ENCODE data around the gene TNS1.

The TNS1 gene

GRCh38 chr2:218003981-218004419 is 1.2 kb upstream of the TNS1 start:
- H3K4me3 ChIP-seq (ENCODE audit: low read length) = no peak overlapping the region
- DNase-seq (ENCODE audit: low read depth) = peak; percentile 13
- TF ChIP-seq, protein P1, sequence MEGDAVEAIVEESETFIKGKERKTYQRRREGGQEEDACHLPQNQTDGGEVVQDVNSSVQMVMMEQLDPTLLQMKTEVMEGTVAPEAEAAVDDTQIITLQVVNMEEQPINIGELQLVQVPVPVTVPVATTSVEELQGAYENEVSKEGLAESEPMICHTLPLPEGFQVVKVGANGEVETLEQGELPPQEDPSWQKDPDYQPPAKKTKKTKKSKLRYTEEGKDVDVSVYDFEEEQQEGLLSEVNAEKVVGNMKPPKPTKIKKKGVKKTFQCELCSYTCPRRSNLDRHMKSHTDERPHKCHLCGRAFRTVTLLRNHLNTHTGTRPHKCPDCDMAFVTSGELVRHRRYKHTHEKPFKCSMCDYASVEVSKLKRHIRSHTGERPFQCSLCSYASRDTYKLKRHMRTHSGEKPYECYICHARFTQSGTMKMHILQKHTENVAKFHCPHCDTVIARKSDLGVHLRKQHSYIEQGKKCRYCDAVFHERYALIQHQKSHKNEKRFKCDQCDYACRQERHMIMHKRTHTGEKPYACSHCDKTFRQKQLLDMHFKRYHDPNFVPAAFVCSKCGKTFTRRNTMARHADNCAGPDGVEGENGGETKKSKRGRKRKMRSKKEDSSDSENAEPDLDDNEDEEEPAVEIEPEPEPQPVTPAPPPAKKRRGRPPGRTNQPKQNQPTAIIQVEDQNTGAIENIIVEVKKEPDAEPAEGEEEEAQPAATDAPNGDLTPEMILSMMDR (IDR thresholded peaks at IDR 0.05; ENCODE audit: insufficient read depth, low read depth, low read length, missing control alignments) = no peak

DNA sequence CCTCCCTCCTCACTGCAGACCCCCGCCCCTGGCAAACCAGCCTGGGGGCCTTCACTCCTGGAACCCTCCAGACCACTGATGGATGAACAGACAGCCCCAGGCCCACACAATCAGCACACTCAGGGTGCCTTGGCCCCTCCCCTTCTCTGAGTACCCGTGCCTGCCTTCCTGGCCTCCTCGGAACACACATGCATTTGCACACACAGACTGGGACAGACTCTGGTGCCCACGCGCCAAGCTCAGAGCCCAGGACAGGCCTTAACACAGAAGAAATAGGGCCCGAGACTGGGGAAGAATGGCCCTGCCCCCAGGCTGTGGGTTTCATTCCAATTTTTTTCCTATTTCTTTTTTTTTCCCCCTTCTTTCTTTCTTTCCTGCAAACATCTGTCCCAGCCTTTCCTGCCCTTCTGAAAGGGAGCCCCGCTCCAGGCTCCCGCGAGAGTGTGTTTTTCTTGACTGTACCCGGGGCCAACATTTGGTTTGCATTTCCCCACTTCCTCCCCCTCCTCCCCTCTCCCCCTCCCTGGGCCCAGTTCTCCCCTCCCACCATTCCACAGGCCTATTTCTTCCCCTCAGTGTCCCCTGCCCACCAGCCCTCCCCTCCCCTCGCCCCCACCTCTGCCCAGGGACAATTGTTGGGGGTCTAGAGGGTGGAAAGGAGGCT is 618 bp upstream of the TNS1 start:
- TF ChIP-seq, protein P1 (IDR thresholded peaks at IDR 0.05; ENCODE audit: insufficient read depth, low read depth, low read length, missing control alignments) = no peak
- DNase-seq (ENCODE audit: low read depth) = no peak
- H3K4me3 ChIP-seq (ENCODE audit: low read length) = no peak overlapping the region

GRCh38 chr2:218002143-218002844 is 501 bp downstream of the TNS1 start:
- no peak overlapping the region for H3K4me3 ChIP-seq (ENCODE audit: low read length)
- TF ChIP-seq, protein P1 (IDR thresholded peaks at IDR 0.05; ENCODE audit: insufficient read depth, low read depth, low read length, missing control alignments) = no peak
- no peak for DNase-seq (ENCODE audit: low read depth)

GRCh38 chr2:218001629-218002028 is 1.2 kb downstream of the TNS1 start:
- no peak overlapping the region for H3K4me3 ChIP-seq (ENCODE audit: low read length)
- no peak for DNase-seq (ENCODE audit: low read depth)
- TF ChIP-seq, protein P1 (IDR thresholded peaks at IDR 0.05; ENCODE audit: insufficient read depth, low read depth, low read length, missing control alignments) = no peak

DNA sequence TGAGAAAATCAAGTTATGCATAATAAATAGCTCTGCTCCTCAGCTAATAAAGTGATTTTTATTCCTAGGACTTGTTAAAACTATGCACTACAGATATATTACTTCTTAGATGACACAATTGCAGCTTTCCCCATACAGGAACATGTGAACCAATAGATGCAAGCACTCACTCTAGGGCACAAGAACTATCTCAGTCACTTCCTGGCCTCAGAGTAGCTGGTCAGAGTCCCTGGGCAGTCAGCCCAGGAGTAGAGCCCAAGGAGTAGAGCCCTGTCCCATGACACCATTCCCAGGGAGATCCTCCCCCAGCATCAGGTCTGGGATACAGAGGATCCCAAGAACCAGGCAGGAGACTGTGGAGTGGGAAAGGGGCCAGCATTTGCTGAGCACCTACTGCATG is 2.7 kb downstream of the TNS1 start:
- TF ChIP-seq, protein P1 (IDR thresholded peaks at IDR 0.05; ENCODE audit: insufficient read depth, low read depth, low read length, missing control alignments) = no peak

DNA sequence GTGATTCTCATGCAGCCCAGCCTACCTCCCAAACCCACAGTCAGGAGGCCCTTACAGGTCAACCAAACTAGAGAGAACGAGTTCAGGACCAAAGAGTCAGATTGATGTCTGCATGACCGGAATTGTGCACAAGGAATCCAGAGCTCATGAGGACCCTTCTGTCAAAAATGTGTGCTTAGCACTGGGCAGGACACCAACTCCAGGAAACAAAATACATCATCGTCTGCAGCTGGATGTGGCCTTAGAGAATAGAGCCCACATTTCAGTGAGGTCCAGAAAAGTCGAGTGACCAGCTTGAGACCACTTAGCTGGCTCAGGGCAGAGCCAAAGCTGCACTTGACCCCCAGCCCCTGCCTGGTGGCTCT is 3.2 kb downstream of the TNS1 start:
- H3K4me3 ChIP-seq (ENCODE audit: low read length) = no peak overlapping the region
- TF ChIP-seq, protein P1 (IDR thresholded peaks at IDR 0.05; ENCODE audit: insufficient read depth, low read depth, low read length, missing control alignments) = no peak
- no peak for DNase-seq (ENCODE audit: low read depth)

More for the DNA sequence above, 2.7 kb downstream of the TNS1 start:
- no peak overlapping the region for H3K4me3 ChIP-seq (ENCODE audit: low read length)
- no peak for DNase-seq (ENCODE audit: low read depth)

Data from epithelial cell of esophagus (primary cell).